Dedifferentiated amniotic fluid mesenchymal stem cell (primary cell): ENCODE data around the gene TACC2.
"Not testable (repeated sequence)": the region's sequence is repeated elsewhere in the genome, so short reads cannot be mapped to it uniquely, and the experiment has no call there.

ENCODE experiments used
- DNase-seq: peaks from one replicate; pipeline ENCODE4 v3.0.0-alpha.2; 2016; ENCODE audit errors: extremely low spot score

Gene TACC2

DNA sequence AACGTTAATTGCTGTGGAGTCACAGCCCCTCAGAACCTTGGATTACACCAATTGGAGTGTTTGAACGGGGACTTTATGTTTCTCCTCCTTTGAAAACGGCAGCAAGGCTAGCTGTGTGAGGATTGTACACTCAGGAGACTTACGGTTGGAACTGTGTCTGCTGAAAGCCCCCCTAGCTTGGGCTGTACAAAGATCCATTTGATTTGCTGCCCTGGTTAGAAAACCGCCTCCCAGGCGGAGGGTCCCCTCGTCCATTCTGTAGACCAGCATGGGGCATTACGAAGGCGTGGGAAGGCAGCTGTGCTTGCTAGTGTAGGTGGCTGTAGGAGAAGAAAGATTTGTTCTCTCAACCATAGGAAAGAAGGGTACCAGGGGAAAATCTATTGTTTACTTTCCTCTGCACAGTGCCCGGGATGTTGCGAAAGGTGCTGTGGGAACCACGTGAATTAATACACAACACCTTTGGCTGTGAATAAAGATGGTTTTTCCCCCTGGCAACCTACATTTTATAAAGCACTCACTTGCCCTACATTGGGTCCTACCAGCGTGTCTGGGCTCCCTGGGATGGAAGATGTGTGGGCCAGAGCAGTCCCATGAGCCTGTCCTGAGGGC is 208.8 kb downstream of the TACC2 start:
- no peak for DNase-seq

DNA sequence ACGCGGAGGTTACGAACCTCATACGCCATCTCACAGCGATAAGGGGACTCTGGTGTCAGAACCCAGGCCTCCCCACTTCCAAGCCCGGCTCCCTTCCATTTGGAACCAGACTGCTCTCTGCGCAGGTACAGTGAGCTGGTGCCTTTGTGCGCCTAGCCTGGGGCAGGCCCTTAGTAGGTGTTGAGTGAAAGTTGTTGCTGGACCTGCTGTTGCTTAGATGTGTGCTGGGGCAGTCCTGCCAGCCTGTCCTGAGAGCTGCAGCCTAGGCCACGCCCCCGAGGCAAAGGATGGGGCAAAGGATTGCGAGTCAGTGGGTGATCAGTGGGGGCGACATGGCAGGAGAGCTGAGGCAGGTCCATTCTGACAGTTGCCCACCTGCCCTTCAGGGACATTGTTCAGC is 209.7 kb downstream of the TACC2 start:
- DNase-seq = no peak

DNA sequence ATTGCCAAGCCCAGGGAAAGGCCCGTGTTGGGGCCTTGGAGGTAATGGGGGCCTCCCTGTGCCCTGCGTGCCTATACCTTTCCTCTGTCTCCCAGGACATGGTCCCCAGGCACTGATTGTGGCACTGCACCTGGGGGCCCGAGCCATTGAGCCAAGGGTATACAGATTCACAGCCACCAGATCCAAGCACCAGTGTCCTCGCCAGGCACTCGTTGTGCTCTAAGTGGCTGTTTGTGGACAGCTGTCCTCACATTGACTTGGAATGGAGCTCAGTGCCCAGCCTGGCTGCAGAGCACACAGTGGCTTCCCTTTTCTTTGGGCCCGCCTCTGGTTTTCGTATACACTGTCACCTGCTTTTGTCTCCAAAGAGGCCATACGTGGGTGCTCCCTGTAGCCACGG is 210.1 kb downstream of the TACC2 start:
- no peak for DNase-seq

DNA sequence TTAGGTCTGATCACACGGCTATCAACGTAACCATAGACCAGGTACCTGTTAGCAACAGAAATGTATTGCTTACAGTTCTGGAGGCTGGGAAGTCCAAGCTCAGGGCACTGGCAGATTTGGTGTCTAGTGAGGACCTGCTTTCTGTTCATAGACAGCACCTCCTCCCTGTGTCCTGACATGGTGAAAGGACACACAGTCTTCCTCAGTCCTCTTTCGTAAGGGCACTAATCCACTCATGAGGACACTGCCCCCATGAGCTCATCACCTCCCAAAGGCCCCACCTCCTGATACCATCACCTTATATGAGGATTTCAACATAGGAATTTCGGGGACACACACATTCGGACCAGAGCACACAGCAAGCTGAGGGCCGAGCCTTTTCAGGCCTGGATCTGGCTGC is 210.7 kb downstream of the TACC2 start:
- DNase-seq = no peak

DNA sequence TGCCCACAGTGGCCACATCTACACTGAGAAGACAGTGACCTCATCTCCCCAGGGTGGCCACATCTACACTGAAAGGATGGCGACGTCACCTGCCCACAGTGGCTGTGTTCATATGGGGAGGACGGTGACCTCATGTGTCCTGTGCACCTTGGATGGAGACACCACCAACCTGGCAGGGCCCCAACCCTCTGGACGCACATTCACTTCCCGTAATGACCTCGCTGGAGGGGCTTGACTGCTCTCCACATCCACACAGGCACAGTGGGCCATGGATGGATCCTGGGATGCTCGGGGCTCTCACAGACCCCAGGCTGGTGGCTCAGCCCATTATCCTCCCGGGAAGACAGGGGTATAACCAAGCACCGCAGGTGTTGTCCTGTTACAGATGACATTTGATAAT is 212.4 kb downstream of the TACC2 start:
- no peak for DNase-seq

DNA sequence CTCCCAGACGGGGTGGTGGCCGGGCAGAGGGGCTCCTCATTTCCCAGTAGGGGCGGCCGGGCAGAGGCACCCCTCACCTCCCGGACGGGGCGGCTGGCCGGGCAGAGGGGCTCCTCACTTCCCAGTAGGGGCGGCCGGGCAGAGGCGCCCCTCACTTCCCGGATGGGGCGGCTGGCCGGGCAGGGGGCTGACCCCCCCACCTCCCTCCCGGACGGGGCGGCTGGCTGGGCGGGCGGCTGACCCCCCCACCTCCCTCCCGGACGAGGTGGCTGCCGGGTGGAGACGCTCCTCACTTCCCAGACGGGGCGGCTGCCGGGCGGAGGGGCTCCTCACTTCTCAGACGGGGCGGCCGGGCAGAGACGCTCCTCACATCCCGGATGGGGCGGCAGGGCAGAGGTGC is 214.2 kb downstream of the TACC2 start:
- not testable (repeated sequence) for DNase-seq

DNA sequence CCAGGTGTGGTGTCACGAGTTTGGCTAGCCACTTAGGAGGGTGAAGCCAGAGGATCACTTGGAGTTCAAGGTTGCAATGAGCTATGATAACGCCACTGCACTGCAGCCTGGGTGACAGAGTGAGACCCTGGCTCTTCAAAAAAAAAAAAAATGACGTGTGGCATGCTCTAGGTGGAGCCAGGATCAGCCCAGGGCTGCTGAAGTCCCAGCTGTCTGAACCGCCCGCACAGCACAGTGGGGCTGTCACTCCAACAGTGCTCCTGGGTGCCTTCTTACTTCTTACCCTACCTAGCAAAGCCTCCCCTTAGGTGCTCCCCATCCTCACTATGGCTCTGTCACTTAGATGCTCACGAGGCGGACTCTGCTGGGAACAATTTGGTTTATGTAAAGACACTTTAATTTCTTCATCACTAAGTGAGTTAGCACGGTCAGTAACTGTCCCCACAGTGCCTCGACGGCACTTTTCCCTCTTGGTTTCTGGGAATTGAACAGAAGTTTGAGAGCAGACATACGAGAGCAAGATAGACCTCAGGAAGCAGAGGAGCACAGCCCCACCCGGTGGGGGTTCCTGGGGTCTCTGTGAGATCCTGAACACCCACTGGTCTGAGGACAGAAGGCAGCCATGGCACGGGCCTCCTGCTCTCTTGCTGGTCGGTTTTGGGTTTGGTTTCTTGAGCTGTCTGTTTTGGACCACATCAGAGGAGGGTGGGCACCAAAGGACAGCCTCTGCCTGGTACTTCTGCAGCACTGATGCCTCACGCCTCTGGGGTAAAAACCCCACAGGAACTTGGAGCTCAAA is 215.9 kb downstream of the TACC2 start:
- no peak for DNase-seq

DNA sequence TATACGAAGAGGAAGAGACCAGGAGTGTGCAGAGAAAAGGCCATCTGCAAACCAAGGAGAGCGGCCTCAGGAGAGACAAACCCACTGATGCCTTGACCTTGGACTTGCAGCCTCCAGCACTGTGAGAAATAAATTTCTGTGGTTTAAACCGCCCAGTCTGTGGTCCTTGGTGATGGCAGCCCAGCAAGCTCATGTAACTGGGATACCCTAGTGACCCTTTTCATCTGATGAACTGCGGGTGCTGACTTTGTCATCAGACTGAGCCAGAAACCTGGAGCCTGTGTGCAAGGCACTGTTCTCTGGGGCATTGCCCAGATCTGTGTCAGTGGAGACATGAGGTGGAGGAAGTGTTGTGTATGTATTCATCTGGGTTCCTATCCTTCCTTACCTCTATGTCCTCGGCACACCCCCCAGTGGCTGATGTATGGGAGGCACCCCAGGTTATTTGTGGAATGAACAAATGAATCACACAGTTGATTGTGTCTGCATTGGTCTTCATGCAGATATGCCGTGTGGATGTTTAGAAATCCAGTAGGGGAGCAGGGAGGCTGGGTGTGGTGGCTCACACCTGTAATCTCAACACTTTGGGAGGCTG is 217.6 kb downstream of the TACC2 start:
- no peak for DNase-seq

DNA sequence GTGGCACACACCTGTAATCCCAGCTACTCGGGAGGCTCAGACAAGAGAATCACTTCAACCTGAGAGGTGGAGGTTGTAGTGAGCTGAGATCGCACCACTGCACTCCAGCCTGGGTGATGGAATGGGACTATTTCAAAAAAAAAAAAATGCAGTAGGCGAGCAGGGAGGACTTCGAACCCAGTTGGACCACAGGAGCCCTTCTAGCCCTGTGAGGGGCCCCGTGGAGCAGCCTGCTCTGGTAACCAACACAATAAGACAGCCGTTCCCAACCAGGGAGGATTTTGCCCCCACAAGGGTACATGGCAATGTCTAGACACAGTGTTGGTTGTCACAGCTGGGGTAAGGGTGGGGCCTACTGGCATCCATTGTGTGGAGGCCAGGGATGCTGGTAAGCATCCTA is 218.2 kb downstream of the TACC2 start:
- DNase-seq = no peak

DNA sequence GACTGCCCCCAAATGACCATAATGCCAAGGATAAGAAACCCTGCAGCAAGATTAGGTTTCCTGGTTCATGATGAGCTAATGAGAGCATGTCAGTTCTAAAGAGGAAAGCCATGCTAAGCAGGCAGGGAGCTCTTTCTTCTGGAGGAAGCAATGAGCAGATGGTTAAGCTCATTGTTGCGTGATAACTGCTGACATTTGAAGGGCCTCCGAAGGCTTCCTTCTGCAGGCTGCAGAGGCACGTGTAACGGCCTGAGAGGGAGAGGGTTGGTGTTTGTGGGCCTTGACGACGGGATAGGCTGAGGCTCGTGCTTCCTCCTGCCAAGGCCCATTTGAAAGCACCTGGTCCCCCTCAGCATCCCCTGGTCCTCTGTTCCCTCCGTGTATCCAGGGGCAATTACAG is 218.6 kb downstream of the TACC2 start:
- no peak for DNase-seq

DNA sequence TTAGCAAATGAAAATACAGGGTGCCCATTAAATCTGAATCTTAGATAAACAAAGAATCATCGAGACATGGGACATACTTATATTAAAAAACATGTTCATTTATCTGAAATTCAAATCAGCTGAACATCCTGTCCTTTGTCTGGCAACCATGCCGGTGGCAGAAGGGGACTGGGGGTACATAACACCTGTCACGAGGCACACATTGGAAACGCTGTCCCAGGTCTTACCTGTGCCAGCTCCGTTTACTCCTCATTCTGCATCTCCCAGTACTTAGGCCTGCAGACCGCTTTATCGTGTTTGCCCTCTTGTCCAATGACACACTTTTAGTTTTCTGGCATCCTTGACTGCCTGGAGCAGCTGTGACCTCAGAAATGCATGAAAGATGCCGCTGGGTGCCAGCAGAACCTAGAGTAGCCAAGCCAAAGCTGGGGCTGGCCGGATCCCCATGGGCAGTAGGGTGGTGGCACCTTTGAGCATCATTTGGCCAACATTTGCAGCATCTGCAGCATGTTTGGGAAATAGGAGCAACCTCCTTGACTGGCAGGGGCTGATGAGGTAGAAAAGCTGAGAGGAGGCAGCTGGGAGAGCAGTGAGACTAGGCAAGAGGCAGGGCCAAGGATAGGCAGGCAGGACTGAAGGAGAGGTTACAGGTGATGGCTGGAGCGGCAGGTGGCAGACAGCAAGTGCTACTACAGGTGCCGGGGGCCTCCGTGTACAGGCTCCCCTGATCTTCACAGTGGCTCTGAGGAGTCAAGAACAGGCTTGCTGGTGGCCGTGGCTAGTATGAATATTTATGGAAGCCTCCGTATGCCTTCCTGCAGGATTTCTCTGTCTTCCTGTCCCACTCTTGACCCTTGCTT is 219.8 kb downstream of the TACC2 start:
- no peak for DNase-seq

DNA sequence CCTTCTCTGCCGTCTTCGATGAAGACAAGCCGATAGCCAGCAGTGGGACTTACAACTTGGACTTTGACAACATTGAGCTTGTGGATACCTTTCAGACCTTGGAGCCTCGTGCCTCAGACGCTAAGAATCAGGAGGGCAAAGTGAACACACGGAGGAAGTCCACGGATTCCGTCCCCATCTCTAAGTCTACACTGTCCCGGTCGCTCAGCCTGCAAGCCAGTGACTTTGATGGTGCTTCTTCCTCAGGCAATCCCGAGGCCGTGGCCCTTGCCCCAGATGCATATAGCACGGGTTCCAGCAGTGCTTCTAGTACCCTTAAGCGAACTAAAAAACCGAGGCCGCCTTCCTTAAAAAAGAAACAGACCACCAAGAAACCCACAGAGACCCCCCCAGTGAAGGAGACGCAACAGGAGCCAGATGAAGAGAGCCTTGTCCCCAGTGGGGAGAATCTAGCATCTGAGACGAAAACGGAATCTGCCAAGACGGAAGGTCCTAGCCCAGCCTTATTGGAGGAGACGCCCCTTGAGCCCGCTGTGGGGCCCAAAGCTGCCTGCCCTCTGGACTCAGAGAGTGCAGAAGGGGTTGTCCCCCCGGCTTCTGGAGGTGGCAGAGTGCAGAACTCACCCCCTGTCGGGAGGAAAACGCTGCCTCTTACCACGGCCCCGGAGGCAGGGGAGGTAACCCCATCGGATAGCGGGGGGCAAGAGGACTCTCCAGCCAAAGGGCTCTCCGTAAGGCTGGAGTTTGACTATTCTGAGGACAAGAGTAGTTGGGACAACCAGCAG is 221.7 kb downstream of the TACC2 start:
- DNase-seq = no peak

DNA sequence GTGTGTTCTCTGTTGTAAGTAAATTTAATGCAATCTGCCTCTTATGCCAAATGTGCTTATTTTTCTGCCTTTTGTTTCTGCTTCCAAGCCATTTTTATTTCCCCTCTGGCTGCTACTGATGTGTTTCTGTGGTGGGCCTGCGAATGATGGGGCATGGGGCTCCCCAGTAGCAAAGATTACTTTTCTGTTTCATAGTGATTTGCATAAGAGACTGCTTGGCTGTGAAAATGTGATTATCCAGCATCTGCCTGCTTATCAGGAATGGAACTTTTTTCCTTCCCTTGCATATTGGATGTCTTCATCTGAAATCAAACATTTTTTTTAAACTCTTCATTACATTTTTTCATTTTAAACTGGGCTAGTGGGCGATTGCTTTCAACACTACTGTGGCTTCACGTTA is 224.4 kb downstream of the TACC2 start:
- DNase-seq = no peak

DNA sequence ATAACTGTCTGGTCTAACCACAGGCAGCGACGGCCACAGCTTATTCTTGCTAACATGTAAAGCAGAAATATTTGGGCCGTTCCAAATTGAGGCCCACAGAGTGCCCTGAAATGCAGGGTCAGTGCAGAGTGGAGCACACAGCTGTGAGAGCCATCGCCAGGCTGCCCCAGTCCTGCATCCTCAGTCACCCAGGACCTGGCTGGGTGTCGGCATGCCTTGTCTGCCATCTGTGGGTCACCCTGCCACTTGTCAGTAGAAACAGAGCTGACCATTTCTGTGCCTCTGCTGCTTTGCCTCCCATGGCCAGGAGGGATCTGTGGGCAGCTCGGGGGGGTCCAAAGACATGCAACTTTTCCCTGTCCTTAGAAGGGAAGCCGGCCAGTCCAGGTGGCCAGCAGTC is 224.8 kb downstream of the TACC2 start:
- DNase-seq = no peak

DNA sequence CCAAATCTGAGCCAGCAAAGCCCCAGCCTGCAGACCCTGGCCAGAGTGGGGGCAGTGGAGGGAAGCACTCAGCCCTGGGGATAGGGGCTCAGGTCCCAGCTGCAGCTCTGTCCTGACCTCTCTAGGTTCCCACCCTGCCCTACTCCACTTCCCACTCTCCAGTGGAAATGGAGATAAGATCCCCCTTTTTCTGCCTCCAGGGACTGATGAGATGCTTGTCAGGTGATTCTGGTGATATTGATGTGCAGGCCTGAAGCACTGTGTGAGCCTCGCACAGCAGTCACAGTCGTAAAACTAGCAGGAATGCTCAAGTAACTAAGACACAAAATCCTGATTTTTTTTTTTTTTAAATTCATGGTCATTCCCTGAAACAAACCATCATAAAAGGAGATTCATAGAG is 227.1 kb downstream of the TACC2 start:
- DNase-seq = no peak

DNA sequence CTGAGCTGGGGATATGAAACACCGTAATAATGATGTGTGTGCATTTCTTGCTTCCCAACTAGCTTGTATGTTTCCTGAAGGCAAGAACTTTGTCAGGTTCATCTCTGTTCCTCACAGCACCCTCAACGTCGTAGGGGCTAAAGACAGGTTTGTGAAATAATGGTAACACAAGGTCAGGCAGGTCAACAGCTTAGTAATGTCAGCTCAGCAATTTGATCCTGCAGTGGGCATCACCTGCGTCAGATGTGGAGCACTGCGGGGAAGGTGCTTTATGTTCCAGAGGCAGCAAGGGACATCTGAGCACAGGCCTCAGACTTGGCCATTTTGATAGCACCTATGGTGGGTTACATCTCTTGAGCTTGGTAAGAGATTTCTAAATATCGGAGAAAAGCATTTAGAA is 230.4 kb downstream of the TACC2 start:
- no peak for DNase-seq

DNA sequence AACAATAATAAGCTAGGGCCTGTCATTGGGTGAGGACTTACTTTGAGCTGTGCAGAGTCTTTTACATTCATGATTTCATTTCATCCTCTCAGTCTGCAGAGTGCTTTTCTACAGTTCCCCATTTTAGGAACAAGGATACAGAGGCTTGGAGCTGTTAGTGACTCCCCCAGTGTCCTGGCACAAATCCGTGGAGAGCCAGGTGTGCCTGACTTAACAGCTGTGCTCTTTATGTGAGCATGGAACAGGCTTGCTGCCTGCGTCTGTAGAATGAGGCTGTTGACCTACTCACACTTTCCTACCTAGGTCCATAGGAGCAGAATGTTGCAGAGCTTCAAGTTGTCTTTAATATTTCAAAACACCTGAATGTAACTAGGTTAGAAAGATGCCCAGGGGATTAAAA is 231.8 kb downstream of the TACC2 start:
- DNase-seq = no peak

DNA sequence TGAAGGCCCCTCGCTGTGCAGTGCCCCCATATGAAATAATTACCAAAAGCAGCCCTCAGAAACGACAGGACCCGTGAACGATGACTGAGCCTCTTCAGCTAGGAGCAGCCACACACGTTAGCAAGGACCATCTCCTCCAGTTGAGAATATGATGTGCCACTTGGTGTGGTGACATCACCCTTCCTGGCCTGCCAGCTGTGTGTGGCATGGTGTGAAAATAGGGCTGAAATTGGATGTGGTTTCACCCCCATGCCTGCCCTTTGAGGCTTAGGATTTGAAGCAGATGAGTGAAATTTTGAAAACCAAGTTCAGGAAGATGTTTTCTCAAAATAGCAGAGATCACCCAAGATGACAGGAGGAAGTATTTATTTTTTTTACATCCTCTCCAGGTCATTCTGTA is 233.0 kb downstream of the TACC2 start:
- no peak for DNase-seq

DNA sequence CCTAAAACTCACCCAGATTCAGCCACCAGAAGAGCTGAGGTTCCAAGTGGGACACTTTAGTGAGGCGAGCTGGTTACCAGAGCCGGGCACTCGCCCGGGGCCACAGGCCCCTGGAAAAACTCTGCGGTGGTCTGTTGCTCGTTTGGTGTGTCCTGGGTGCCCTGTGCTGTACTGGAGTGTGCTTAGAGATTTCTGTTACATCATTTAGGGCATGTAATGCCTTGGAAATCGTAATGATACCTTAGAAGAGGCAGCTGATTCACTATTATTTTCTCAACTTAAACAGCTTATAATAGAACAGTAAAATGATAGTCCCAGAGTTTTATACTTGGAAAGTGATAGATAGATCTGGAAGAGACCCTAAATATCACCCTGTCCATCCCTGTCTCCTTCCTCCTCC is 233.7 kb downstream of the TACC2 start:
- DNase-seq = no peak

DNA sequence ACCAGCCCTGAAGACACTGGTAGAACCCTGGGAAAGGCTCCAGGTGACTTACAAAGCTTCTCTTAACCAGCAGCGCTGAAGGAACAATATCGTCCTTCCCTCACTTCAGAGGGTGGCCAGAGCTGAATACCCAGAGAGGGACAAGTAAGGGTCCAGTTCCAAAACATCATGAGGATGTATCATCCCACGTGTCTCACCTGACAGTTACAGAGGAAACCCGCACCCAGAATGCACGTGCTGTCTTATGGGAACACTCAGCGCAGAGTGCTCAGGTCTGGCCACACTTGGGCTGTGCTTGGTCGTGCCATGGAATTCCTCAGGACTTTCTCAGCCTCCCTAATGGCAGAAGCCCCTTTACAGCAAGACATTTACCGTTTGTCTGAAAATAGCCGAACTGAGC is 235.2 kb downstream of the TACC2 start:
- no peak for DNase-seq

DNA sequence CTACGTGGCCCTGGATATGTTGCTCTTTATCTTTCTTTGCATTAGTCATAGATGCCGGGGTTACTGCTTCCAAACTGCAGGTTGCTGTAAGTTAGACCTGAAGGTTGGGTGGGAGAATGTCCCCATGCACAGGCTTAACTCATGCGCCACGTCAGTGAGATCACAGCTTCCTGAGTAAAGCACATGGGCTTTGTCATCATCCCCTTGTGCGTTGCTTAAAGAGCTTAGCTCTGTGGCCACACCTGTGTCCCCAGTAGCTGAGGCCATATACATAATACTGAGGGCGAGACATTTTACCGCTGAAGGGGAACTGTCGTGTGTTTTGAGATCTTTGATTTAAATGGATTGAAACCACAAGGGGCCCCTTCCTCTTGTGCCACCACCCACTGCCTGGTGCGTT is 236.4 kb downstream of the TACC2 start:
- no peak for DNase-seq

DNA sequence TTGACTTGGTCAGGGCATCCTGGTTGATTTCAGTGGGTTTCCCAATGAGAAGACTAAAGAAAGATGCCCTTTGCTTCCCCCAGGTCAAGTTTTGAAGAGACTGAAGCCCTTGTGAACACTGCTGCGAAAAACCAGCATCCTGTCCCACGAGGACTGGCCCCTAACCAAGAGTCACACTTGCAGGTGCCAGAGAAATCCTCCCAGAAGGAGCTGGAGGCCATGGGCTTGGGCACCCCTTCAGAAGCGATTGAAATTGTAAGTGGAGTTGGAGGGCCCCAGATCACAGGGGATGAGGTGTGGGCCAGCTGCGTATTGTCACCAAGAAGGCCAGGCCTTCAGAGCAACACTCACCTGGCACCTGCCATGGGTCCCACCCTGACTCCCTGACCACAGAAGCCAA is 238.8 kb downstream of the TACC2 start:
- no peak for DNase-seq
